Activated effector memory CD4-positive, alpha-beta T cell treated with anti-CD3 and anti-CD28 coated beads, Interleukin-2, amount 50 U/mL, for 16 hours (primary cell): ENCODE results near the gene P4HA1.

ENCODE experiments used
- DNase-seq: peaks from one replicate; pipeline ENCODE4 v3.0.0-alpha.2; 2020

The P4HA1 gene

GRCh38 chr10:72976886-72977285, 119.8 kb downstream of the P4HA1 start:
- no peak for DNase-seq
